Stimulated activated CD4-positive, alpha-beta T cell treated with anti-CD3 and anti-CD28 coated beads, Interleukin-1b, Interleukin-23, amount 100 ng/mL, for 24 hours (primary cell): Measurements from ENCODE around the gene TOB1.

Experiments used
- DNase-seq, 4 experiments: peaks; one replicate each; pipeline ENCODE4 v3.0.0-alpha.2; 2020; ENCODE audit warnings: low read depth in 4 of 4, low spot score in 1 of 4

TOB1 gene

DNA sequence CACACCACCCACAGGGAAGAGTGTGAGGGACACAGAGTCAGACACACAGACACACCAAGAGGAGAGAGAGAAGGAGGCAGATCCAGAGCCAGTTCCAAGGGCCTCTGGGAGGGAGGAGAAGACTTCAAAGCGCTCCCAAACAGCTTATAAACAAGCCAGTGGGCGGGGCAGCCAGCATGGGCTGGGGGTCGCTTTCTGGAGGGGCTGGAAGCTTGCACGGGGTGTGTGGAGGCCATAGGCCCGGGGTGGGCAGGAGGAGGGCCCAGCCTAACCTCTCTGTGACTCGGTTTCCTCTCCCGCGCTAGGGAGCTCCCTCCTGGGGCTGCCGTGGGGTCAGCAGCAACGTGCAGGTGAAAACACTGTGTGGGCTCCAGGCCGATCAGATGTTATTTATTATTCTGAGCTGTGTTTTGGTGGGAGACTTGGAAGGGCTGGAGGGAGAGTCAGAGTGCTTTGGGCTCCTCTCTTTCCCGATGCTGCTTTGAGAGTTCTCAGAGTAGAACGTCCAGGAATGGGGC lies 33.2 kb downstream of the TOB1 start:
- no peak for DNase-seq

GRCh38 chr17:50832267-50832863 lies 33.8 kb downstream of the TOB1 start:
- no peak for DNase-seq

DNA sequence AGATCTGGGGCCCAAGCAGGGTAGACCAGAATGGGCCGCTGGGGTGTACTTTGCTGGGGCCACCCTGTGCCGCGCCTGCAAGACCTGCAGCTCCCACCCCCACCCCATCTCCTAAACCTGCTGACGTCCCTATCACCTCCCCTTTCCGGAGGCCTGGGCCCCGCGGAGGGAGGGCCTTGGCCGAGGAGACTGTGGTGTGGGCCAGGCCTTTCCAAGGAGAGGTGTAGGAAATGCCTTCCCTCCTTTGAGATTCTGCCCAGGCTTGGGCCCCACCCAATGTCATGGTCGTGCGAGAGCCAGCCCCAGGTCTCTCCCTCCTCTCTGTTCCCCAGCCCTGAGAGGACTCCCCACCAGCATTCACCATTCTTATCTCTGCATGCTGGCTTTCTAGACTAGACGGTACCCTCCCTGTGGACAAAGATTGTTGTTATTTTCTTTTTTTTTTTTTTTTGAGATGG lies 34.7 kb downstream of the TOB1 start:
- DNase-seq: no peak

DNA sequence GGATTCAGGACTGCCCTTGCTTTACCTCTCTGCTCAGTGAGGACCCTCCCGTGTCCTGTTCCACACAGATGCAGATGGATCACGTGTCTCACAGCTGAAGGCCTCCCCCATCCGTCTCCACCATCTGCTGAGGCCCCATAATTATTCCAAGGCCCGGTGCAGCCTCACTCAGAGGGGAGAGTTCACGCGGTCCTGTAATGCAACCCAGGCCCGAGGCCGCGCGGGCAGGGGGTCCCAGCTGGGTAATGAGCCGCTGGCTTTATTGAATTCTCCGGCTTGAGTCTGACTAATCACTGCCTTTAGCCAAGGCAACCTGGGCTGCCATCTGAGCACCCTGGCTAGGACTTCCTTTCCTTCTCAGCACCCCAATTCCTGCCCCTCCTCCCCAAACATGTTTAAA lies 35.2 kb downstream of the TOB1 start:
- DNase-seq: no peak

GRCh38 chr17:50830352-50830751 lies 35.8 kb downstream of the TOB1 start:
- no peak for DNase-seq

- DNase-seq: no peak
These were observed 36.8 kb downstream of the TOB1 start for GRCh38 chr17:50829332-50829731.

GRCh38 chr17:50828508-50829170 lies 37.5 kb downstream of the TOB1 start:
- no peak for DNase-seq

DNA sequence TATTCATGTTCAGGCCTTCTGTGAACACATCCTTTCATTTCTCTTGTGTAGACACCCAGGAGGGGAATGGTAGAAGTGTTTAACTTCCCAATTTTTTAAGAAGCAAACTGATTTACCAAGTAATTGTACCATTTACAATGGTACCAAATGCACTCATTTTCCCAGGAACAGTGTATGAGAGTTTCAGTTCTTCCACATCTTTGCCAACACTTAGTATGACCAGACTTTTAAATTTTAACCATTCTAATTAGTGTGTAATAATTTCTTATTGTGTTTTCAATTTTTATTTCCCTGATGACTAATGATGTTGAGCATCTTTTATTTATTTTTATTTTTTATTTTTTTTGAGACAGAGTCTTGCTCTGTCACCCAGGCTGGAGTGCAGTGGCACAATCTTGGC lies 41.0 kb downstream of the TOB1 start:
- DNase-seq: no peak

DNA sequence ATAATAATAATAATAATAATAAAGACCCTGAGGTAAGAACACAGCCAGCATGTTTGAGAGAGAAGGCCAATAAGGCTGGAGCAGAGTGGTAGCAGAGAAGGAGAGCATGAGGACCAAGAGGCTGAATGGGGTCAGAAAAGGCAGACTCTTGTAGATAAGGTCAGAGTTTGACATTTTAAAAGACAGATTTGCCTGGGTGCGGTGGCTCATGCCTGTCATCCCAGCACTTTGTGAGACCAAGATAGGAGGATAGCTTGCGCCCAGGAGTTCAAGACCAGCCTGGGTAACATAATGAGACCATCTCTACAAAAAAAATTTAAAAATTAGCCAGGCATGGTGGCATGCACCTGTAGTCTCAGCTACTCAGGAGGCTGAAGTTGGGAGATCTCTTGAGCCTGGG lies 41.7 kb downstream of the TOB1 start:
- no peak for DNase-seq

DNA sequence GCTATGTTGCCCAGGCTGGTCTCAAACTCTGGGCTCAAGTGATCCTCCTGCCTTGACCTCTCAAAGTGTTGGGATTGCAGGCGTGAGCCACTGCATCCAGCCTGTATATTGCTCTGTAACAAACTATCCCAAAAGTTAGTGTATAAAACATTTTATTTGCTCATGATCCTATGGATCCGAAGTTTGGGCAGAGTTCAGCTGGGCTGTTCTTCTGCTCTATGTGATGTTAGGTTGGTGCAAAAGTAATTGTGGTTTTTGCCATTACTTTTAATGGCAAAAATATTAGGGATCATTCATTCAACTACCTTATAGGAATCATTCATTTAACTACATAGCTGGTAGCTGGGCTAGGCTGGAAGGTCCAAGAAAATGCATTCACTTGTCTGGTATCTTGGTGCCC lies 43.6 kb downstream of the TOB1 start:
- no peak for DNase-seq

- DNase-seq: no peak
These were observed 45.5 kb downstream of the TOB1 start for GRCh38 chr17:50820651-50821050.

GRCh38 chr17:50818921-50819657 lies 47.1 kb downstream of the TOB1 start:
- no peak for DNase-seq

GRCh38 chr17:50818261-50818660 lies 47.9 kb downstream of the TOB1 start:
- DNase-seq: no peak

- no peak for DNase-seq
These were observed 48.3 kb downstream of the TOB1 start for GRCh38 chr17:50817838-50818237.

DNA sequence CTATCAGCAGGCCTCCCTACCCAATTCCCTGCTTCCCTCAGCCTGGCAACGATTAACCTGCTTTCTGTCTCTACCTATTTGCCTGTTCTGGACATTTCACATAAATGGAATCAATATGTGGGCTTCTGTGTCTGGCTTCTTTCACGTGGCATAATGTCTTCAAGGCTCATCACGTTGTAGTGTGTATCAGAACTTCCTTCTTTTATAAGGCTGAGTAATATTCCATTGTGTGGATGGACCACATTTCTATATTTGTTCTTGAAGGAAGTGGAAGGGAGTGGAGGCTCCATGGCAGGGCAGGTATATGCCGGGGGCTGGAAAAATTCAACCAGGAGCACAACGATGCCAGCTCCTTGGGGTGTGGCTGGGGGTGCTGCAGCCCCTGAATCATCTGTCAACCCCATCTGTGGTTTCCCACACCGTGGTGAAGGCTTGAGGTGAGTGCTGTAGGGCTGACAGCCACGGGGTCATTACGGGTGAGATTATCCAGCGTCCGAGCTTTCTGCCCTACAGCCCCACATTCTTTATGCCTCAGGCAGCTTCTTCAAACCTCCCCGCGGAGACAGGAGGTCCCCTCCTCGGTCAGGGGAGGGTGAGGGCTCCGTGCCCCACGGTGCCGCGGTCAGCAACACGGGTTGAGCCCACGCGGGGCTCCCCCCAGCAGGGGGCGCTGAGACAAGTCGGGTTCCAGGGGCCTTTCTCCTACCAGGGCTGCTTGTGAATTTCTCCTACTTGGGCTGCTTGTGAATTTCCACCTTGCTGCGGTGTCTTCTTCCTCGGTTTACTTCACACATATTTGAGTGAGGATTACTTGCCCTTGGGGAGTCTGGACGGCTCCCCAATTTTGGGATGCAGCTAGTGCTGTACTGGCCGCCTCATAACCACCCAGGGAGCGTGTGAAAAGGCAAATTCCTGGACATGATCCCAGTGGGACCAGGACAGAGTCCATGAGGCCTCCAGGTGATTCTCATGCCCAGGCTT lies 49.1 kb downstream of the TOB1 start:
- peak; percentile 33 to 49 (median 37) for DNase-seq

DNA sequence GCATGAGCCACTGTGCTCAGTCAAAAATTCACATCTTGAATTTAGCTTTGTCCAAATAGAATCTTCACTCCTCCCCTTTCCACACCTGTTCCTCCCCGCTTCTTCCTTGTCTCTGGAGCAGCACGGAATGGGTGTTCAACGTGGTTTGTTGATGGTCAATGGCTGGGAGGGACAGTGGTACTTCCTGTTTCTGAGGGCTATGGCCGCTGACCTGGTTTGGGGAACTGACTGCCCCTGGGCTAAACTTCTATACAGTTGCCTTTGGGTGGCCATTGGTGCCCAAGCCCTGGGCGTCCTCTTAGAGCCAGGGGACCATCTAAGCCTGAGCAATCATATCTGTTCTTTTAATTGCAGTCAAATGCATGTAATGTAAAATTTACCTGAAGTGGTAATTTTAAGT lies 49.9 kb downstream of the TOB1 start:
- no peak for DNase-seq

- DNase-seq: no peak
These were observed 50.8 kb downstream of the TOB1 start for GRCh38 chr17:50815400-50815799.

GRCh38 chr17:50813583-50813982 lies 52.6 kb downstream of the TOB1 start:
- no peak for DNase-seq
